ENCODE results near the gene RNASET2.
"Not testable (repeated sequence)": the region's sequence is repeated elsewhere in the genome, so short reads cannot be mapped to it uniquely, and the experiment has no call there.

The RNASET2 gene

GRCh38 chr6:166926748-166927147 lies 29.6 kb downstream of the RNASET2 start:
- no peak for DNase-seq

- no peak for DNase-seq
Observed at GRCh38 chr6:166925141-166925996, 31.0 kb downstream of the RNASET2 start.

- DNase-seq = no peak
Observed at GRCh38 chr6:166924531-166924930, 31.8 kb downstream of the RNASET2 start.

GRCh38 chr6:166922937-166923336 lies 33.4 kb downstream of the RNASET2 start:
- DNase-seq = no peak

- DNase-seq = no peak
Observed at GRCh38 chr6:166921570-166921969, 34.8 kb downstream of the RNASET2 start.

GRCh38 chr6:166916824-166917223 lies 39.5 kb downstream of the RNASET2 start:
- no peak for DNase-seq

GRCh38 chr6:166915484-166915883 lies 40.9 kb downstream of the RNASET2 start:
- not testable (repeated sequence) for DNase-seq

GRCh38 chr6:166914952-166915351 lies 41.4 kb downstream of the RNASET2 start:
- DNase-seq = not testable (repeated sequence)

GRCh38 chr6:166911248-166911677 lies 45.1 kb downstream of the RNASET2 start:
- no peak for DNase-seq

- DNase-seq = no peak
Observed at GRCh38 chr6:166910601-166911000, 45.7 kb downstream of the RNASET2 start.

- DNase-seq = no peak
Observed at GRCh38 chr6:166908811-166909210, 47.5 kb downstream of the RNASET2 start.

- no peak for DNase-seq
Observed at GRCh38 chr6:166907871-166908806, 48.2 kb downstream of the RNASET2 start.

GRCh38 chr6:166907373-166907841 lies 48.9 kb downstream of the RNASET2 start:
- no peak for DNase-seq

GRCh38 chr6:166906376-166907044 lies 49.8 kb downstream of the RNASET2 start:
- no peak for DNase-seq

GRCh38 chr6:166905505-166906134 lies 50.7 kb downstream of the RNASET2 start:
- no peak for DNase-seq

GRCh38 chr6:166905013-166905412 lies 51.3 kb downstream of the RNASET2 start:
- DNase-seq = no peak

- no peak for DNase-seq
Observed at GRCh38 chr6:166904101-166904746, 52.1 kb downstream of the RNASET2 start.

- DNase-seq = no peak
Observed at GRCh38 chr6:166903500-166903899, 52.9 kb downstream of the RNASET2 start.

GRCh38 chr6:166903027-166903426 lies 53.3 kb downstream of the RNASET2 start:
- DNase-seq = no peak

GRCh38 chr6:166902211-166902755 lies 54.1 kb downstream of the RNASET2 start:
- DNase-seq = no peak

- DNase-seq = no peak
Observed at GRCh38 chr6:166901626-166902025, 54.7 kb downstream of the RNASET2 start.

Measured in CD4-positive, alpha-beta T cell treated with Interleukin-12 subunit alpha and Interleukin-12 subunit beta, for 1 hour (primary cell).